SH-SY5Y (cell line): ENCODE results near the gene PSEN2.

Experiments
- GATA2 ChIP-seq: IDR thresholded peaks from 2 replicates; pipeline ENCODE4 v1.6.1; 2011; ENCODE audit warnings: mild to moderate bottlenecking, low read depth, low read length
- GATA3 ChIP-seq: IDR thresholded peaks from 2 replicates; pipeline ENCODE4 v1.6.1; 2011; ENCODE audit warnings: low read depth, mild to moderate bottlenecking, low read length, moderate library complexity

Gene PSEN2

DNA sequence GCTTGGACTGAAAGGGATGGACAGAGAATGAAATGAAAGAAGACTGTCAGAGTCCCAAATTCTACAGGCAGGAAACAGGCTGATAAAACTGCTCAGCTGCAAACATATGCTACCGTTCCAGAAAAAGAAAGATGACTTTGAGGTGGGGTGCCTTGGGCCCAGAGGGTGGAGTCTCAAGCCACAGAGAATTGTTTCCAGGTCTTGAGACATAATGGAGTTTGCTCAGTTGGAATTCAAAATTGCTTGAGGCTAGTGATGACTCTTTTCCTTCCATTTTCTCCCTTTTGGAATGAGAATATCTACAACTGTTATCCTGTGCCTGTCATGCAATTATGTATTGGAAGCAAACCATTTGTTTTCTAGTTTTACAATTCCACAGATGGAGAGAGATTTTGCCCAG, 23.6 kb upstream of the PSEN2 start:
- no peak for TF ChIP-seq GATA2
- no peak for TF ChIP-seq GATA3

DNA sequence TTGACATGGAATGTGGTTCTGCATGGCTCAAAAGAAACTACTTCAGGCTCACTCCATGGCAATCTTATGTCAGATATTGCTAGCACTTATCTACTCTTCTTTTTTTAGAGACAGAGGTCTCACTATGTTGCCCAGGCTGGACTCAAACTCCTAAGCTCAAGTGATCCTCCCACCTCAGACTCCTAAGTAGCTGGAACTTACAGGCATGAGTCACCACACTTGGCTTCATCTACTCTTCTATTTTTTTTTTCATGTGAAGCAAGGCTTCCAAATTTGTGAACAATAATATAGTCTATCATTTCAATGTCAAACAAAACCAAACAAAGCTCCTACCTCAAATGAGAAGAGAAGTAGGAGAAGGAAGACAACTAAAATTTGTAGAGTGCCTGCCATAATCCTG, 7.5 kb upstream of the PSEN2 start:
- TF ChIP-seq GATA2 (no peak), GATA3 (no peak)

DNA sequence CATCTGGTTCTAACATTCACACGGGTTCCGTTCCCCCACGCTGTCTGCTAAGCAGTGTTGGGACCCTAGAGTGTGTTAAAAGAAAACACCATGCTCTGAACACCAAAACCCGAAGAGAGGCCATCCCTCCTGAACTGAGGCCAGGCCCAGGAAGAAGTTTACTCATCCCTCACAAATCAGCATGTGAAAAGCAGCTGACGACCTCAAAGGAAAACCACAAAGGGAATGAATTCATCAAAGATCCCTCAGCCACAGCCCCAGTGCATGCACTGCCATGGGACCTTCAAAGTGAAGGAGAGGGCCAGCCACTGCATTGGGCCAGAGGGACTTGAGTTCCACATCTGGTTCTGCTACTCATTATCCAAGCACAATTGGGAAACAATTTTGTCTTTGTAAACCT, 7.0 kb upstream of the PSEN2 start:
- TF ChIP-seq GATA3 = no peak
- TF ChIP-seq GATA2 = no peak

DNA sequence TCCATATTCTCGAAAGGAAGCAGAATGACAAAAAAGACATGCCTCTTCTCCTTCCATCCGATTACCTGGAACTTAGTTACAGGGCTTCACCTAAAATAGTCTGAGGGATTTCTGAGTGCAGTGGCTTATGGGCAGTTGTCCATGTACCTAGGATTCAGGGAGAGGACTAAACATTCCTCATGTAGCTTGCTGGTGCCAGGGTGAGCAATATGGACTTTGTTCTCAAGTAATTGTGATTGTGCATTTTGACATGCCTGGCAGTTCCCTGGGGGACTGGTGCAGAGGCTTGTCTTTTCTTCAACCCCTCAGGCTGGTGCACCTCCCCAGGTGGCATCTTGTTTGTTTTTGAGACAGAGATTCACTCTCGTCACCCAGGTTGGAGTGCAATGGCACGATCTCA, 6.1 kb upstream of the PSEN2 start:
- TF ChIP-seq GATA3 = no peak
- no peak for TF ChIP-seq GATA2

DNA sequence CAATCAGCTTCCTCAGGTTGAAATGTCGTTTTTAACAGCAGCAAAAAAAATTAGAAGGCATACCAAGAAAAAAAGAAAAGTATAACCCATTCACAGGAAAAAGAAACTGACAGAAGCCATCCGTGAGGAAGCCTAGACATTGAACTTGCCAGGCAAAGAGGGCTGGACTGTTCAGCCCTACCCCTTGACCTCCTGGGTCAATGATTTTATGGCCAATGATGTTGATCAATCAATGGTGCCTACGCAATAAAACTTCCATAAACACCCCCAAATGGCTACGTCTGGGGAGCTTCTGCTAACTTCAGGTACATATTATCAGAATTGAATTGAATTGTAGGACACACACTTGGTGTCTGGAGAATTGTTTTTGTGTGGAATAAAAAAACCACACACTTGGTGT, 4.8 kb upstream of the PSEN2 start:
- no peak for TF ChIP-seq GATA2
- TF ChIP-seq GATA3 = no peak

DNA sequence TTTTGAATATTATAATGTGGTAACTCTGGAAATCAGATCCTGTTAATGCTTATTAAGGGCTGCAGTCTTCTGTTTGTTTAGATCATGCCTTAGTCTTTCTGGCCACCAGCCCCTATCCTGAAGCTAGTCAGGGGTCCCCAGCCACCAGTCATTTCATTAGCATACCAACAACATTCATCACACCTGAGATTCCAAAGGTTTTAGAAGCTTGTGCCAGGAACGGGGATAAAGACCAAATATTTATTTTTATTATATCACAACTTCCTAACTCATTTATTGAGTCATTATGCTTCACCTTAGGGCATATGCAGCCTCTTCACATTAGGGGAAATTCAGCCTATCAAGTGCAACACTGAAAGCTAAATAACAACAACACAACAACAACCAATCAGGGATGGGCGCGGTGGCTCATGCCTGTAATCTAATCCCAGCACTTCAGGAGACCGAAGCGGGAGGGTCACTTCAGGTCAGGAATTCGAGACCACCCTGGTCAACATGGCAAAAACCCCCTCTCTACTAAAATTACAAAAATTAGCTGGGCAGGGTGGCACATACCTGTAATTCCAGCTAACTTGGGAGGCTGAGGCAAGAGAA, 2.9 kb upstream of the PSEN2 start:
- TF ChIP-seq GATA3 (no peak), GATA2 (no peak)

DNA sequence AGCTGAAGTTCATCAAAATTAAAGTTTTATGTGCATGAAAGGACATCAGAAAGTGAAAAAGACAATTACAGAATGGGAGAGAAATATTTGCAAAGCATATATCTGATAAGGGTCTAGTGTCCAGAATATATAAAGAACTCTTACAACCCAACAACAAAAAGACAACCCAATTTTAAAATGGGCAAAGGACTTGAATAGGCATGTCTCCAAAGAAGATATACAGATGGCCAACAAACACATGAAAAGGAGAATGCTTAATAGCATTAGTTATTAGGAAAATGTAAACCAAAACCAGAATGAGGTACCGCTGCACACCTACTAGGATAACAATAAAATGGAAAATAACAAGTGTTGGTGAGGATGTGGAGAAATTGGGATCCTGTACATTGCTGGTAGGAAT, 1.7 kb upstream of the PSEN2 start:
- TF ChIP-seq GATA3 = no peak
- no peak for TF ChIP-seq GATA2

DNA sequence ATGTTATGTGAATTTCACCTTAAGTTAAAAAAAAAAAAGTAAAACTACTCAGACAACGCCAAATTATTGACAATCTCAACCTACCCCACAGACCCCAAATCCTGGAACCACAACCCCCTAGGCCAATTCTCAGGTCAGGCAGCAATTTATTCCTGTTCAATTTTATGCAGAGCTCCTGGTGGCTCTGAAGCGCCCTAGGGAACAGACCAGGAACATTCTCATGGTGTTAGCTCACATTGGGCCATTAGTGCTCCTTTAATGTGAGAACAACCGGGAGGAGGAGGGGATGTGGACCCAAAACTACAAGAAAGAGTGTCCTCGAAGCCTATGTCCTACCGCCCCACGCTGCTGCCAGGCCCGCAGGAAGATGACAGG, 403 bp upstream of the PSEN2 start:
- TF ChIP-seq GATA2 = no peak
- TF ChIP-seq GATA3 = no peak

DNA sequence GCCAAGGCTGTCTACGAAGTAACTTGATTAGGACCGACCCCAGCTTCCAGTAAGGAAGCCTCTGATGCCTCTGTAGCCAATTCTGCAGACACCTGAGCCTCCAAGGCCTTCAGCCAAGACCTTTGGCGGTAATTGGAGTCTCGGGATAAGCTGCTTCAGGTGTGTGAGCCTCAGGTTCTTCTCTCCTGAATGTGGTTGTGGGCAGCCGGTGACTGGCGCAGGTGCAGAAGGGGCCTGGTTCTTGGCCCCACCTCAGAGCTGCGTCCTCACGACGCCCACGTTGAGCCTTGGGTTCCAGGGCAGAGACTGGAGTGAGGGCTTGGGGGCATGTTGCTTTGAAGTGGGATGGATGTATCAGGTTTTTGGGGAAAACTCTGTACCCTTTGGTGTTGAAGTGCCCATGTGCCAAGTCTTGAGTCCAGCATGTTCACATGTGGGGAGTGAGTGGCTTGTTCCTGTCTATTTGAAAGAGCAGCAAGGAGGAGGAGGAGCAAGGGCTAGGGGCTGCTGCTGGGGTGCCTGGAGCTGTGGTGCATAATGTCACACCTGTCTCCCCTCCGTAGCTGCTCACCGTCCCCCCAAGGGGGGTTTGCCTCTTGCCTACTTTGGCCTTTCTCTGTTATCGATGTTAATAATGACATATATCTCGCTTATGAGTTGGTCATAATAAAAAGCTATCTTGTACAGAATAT, 1.4 kb downstream of the PSEN2 start:
- TF ChIP-seq GATA2 = no peak
- TF ChIP-seq GATA3 = no peak

DNA sequence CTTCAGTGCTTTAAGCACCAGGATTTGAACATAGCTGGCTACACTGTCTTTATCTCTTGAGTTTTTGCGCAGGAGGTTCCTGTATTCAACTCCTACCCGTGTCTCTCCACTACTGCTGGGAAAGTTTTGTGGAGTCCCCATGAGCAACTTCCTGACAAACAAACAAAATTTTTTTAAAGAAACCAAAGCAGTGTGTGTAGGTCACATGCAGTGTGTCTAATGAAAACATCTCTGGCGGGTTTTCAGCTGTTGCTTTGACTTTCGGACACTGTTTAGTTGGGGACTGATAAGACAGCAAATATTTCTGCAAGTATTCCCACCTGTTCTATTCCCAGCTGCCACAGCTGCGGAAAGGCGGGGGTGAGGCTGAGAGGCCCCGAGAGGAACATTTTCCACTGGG, 2.0 kb downstream of the PSEN2 start:
- no peak for TF ChIP-seq GATA2
- TF ChIP-seq GATA3 = no peak

DNA sequence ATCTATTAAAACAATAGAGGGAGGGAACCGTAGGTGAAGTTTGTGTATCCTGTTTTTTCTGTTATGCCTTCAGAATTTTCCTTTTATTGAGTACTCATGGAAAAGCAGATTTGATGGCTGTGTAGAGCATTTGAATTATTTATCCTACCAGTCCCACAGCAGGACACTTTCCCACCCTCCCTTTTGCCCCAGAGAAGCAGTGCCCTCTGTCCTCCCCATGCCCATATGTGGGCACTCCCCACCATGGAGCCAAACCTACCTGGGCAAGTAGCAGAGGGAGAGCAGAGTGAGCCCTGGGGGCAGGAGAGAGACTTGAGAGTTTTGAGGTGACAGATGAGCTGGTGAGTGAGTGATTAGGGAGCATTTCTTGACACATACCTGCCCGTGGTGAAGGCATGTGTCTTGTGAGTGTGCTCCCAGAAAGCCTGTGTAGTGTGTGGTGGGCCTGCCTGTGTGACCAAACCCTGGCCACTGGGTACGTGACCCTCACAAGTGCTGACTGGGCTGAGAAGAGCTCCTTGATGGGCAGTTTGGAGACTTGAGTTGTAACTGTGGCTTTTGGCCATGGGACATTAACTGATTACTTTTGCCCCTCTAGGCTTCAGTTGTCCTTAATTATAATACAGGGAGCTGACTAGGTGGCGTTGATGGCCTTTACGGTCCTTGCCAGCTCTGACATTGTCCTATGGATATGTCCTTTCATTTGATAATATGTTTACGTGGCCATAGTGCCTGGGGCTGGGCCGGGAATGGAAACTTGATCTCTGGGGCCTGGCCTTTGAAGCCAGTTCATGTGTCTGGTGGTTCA, 3.6 kb downstream of the PSEN2 start:
- TF ChIP-seq GATA3 (no peak), GATA2 (no peak)

DNA sequence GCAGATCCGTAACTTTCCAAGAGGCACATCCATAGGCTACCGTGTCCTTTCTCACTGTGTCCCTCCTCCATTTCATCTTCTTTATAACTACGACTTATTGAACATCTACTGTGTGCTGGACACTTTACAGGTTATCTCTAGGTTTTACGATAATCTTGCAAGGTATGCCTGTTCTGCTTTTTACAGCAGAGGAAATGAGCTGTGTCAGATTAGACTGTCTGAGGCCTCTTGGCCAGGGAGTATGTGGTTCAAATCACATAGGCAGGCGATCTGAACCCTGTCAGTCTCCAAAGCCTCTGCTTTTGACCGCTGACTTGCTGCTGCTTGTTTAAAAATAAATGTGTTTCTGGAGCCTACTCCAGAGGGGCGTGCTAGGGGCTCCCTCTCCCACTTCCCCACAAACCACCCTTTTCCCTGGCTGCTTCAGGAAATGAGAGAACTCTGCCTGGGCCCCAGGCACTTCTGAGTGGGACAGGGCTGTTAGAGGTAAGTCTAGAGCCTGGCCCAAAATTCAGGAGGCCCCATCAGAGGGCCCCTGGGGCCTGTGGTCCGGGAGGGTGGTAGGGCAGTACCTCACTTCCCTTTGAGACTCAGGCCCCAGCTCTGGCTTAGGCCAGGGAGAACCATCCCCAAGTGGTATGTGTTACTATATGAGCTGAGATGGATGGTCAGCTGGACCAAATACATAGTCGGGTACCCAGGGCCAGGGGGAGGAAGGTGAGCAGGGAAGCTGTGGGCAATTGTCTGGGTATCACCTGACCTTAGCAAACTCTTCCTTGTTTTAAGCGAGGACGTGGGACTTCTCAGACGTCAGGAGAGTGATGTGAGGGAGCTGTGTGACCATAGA, 4.4 kb downstream of the PSEN2 start:
- no peak for TF ChIP-seq GATA2
- TF ChIP-seq GATA3 = no peak

DNA sequence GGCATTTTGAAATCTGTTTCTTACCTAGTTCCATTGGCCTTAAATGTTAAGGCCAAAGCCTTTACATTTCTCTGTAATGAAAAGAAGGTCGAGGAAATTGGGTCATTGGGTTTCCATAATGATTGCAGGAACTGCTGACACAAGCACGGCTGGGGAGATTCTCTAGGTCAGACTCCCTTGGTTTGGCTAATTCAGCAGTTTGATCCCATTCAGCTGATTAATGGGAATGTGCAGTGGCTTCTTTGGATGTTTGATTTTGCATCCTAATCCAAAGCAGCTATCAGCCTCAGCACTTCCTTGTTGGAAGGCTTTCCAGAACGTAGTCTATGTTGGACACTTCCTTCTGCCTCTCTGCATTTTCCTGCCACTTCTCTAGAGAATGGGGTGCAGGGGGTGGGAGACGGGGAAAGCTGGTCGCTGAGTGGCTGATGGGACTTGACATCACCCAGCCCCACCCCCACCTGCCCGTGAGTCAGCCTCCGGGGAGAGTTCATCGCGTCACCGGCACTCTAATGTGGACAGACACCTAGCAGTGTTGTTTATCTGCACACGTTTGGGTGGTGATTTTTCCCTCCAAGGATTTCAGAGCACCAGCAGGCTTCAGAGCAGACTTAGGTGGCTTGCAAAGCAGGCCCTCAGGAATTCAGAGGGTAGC, 5.4 kb downstream of the PSEN2 start:
- TF ChIP-seq GATA2 (no peak), GATA3 (no peak)

DNA sequence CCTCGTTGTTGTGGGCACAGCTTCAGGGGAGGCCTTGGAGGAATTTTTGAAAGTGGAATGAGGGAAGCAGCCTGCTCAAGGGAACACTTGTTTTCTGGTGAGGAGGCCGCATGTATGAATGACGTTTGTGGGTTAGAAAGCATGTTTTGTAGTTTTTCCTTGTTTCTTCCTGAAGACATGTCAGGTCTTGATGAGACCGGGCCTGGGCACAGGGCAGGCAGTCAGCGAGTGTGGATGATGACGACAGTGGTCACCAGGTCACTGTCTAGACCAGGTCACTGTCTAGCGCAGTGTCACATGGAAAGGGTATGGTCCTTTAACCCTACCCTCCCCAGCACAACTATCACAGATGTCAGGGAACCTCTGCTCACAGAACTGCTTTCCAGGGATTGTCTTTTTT, 7.3 kb downstream of the PSEN2 start:
- TF ChIP-seq GATA3 (no peak), GATA2 (no peak)
